GM23248 (cell line): Measurements from ENCODE around the gene TKT.

ENCODE experiments used
- EZH2 ChIP-seq: fragments of 200-600 bp; sonication (generic); IDR thresholded peaks from 2 replicates; pipeline ENCODE4 v1.6.1; 2018; ENCODE audit warnings: antibody characterized with exemption, mild to moderate bottlenecking; ENCODE audit not compliant: insufficient read depth, poor library complexity, severe bottlenecking
- EZH2phosphoT487 ChIP-seq: fragments of 200-600 bp; sonication (generic); IDR thresholded peaks from 2 replicates; pipeline ENCODE4 v1.6.1; 2018; ENCODE audit warnings: antibody characterized with exemption, moderate library complexity, mild to moderate bottlenecking, low read depth; ENCODE audit not compliant: insufficient read depth

GRCh38 chr3:53198996-53199395 lies 56.8 kb downstream of the TKT start:
- TF ChIP-seq EZH2 (no peak), EZH2phosphoT487 (no peak)
